ENCODE data around the gene PACSIN1.
"Not testable (repeated sequence)": the region's sequence is repeated elsewhere in the genome, so short reads cannot be mapped to it uniquely, and the experiment has no call there.

Gene PACSIN1

DNA sequence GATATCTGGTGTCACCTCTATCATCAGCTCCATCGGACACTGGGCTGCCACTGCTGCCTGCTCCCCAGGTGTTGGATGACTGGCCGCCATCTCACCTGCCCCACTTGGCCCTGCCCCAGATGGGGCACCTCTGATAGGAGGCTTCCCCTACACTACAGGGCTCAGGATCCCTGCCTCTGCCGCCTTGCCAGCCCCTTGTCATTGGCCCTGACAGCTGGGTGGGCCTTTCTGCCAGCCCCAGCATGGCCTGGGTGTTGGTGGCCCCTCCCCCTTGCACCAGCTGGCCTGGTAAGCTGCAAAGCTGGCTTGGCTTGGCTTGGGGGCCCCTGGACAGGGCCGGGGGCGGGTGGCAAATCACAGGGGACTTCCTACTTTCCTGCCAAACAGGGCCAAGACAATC, 10.6 kb downstream of the PACSIN1 start (continued):
- no peak for TF ChIP-seq CSDC2 (CRISPR knock-in tag; IDR thresholded peaks at IDR 0.05)

DNA sequence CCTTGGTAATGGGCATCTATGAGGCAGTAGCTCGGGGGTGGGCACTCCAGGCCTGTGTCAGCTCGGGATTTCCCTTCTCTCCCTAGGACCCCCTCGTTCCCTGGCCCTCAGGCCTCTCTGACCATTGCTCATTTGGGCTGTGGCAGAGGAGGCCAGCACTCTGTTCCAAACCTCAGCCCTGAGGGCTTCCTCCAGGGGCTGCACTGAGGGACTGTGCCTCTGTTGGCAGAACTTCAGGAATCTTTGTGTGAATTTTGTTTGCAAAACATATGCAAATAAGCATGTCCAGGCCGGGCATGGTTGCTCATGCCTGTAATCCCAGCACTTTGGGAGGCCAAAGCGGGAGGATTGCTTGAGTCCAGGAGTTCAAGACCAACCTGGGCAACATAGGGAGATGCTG, 11.0 kb downstream of the PACSIN1 start:
- ATAC-seq, result no peak
- TF ChIP-seq SNAI2 (CRISPR knock-in tag; IDR thresholded peaks at IDR 0.05), result no peak
- no peak for TF ChIP-seq BACH2 (CRISPR knock-in tag; IDR thresholded peaks at IDR 0.05; ENCODE audit: borderline replicate concordance)
- no peak for TF ChIP-seq ZFP3 (CRISPR knock-in tag; IDR thresholded peaks at IDR 0.05)
- TF ChIP-seq, protein P1, sequence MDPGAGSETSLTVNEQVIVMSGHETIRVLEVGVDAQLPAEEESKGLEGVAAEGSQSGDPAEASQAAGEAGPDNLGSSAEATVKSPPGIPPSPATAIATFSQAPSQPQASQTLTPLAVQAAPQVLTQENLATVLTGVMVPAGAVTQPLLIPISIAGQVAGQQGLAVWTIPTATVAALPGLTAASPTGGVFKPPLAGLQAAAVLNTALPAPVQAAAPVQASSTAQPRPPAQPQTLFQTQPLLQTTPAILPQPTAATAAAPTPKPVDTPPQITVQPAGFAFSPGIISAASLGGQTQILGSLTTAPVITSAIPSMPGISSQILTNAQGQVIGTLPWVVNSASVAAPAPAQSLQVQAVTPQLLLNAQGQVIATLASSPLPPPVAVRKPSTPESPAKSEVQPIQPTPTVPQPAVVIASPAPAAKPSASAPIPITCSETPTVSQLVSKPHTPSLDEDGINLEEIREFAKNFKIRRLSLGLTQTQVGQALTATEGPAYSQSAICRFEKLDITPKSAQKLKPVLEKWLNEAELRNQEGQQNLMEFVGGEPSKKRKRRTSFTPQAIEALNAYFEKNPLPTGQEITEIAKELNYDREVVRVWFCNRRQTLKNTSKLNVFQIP (CRISPR knock-in tag; IDR thresholded peaks at IDR 0.05; ENCODE audit: borderline replicate concordance, low read depth), result no peak
- no peak for TF ChIP-seq ZFP30 (CRISPR knock-in tag; IDR thresholded peaks at IDR 0.05)
- no peak for TF ChIP-seq ARNTL (CRISPR knock-in tag; IDR thresholded peaks at IDR 0.05; ENCODE audit: borderline replicate concordance, low read depth)
- TF ChIP-seq, protein P2, sequence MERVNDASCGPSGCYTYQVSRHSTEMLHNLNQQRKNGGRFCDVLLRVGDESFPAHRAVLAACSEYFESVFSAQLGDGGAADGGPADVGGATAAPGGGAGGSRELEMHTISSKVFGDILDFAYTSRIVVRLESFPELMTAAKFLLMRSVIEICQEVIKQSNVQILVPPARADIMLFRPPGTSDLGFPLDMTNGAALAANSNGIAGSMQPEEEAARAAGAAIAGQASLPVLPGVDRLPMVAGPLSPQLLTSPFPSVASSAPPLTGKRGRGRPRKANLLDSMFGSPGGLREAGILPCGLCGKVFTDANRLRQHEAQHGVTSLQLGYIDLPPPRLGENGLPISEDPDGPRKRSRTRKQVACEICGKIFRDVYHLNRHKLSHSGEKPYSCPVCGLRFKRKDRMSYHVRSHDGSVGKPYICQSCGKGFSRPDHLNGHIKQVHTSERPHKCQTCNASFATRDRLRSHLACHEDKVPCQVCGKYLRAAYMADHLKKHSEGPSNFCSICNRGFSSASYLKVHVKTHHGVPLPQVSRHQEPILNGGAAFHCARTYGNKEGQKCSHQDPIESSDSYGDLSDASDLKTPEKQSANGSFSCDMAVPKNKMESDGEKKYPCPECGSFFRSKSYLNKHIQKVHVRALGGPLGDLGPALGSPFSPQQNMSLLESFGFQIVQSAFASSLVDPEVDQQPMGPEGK (CRISPR knock-in tag; IDR thresholded peaks at IDR 0.05; ENCODE audit: borderline replicate concordance), result no peak

DNA sequence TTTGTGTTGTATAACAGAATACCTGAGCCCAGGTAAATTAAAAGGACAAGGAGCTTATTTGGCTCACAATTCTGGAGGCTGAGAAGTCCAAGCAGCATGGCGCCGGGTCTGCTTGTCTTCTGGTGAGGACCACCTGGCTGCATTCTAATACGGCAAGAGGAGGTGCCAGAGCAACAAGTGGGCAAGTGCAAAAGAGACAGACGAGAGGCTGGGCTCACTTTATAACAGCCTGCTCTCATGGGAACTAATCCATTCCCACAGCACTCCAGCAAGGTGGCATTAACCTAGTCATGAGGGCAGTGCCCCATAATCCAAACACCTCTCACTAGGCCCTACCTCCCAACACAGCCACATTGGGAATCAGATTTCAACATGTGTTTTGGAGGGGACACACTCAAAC, 12.9 kb downstream of the PACSIN1 start:
- no peak for TF ChIP-seq SNAI2 (CRISPR knock-in tag; IDR thresholded peaks at IDR 0.05)
- TF ChIP-seq TOX (CRISPR knock-in tag; IDR thresholded peaks at IDR 0.05; ENCODE audit: borderline replicate concordance), result no peak
- no peak for TF ChIP-seq GLIS3 (CRISPR knock-in tag; IDR thresholded peaks at IDR 0.05)
- TF ChIP-seq, protein P3, sequence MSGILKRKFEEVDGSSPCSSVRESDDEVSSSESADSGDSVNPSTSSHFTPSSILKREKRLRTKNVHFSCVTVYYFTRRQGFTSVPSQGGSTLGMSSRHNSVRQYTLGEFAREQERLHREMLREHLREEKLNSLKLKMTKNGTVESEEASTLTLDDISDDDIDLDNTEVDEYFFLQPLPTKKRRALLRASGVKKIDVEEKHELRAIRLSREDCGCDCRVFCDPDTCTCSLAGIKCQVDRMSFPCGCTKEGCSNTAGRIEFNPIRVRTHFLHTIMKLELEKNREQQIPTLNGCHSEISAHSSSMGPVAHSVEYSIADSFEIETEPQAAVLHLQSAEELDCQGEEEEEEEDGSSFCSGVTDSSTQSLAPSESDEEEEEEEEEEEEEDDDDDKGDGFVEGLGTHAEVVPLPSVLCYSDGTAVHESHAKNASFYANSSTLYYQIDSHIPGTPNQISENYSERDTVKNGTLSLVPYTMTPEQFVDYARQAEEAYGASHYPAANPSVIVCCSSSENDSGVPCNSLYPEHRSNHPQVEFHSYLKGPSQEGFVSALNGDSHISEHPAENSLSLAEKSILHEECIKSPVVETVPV (CRISPR knock-in tag; IDR thresholded peaks at IDR 0.05), result no peak
- TF ChIP-seq ZC3H10 (CRISPR knock-in tag; IDR thresholded peaks at IDR 0.05), result no peak
- no peak for TF ChIP-seq ZNF70 (CRISPR knock-in tag; IDR thresholded peaks at IDR 0.05)
- ATAC-seq, result no peak

DNA sequence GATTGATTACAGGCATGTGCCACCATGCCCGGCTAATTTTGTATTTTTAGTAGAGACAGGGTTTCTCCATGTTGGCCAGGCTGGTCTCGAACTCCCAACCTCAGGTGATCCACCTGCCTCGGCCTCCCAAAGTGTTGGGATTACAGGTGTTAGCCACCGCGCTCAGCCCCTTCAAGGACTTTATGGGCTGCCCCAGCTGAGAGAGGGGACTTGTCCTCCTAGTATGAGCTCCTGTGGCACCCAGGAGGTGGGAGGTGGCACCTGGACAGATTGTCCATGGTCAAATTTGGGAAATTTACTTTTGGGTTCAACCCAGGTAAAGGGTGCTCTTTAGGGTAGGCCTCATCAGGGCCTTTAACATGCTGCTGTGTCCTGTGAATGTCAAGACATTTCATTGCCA, 17.9 kb downstream of the PACSIN1 start:
- ATAC-seq, result not testable (repeated sequence)

DNA sequence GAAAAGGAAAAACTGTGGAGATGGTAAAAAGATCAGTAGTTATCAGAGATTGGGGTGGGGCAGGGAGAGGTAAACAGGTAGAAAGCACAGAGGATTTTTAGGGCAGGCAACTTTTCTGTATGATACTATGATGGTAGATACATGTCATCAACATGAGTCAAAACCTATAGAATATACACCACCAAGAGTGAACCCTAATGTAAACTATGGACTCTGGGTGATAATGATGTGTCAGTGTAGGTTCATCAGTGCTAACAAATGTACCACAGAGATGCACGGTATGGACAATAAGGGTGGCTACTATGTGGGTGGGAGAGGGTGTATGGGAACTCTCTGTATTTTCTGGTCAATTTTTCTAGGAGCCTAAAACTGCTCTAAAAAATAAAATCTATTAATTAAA, 18.5 kb downstream of the PACSIN1 start:
- ATAC-seq, result no peak

More for the DNA sequence above, 18.5 kb downstream of the PACSIN1 start:
- TF ChIP-seq ZNF70 (CRISPR knock-in tag; IDR thresholded peaks at IDR 0.05), result no peak
- TF ChIP-seq, protein P4, sequence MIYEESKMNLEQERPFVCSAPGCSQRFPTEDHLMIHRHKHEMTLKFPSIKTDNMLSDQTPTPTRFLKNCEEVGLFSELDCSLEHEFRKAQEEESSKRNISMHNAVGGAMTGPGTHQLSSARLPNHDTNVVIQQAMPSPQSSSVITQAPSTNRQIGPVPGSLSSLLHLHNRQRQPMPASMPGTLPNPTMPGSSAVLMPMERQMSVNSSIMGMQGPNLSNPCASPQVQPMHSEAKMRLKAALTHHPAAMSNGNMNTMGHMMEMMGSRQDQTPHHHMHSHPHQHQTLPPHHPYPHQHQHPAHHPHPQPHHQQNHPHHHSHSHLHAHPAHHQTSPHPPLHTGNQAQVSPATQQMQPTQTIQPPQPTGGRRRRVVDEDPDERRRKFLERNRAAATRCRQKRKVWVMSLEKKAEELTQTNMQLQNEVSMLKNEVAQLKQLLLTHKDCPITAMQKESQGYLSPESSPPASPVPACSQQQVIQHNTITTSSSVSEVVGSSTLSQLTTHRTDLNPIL (CRISPR knock-in tag; IDR thresholded peaks at IDR 0.05; ENCODE audit: low read depth), result no peak
- TF ChIP-seq ZNF8 (CRISPR knock-in tag; IDR thresholded peaks at IDR 0.05), result no peak
- TF ChIP-seq ZNF565 (CRISPR knock-in tag; conservative IDR thresholded peaks at IDR 0.05; ENCODE audit: low read depth), result no peak
- TF ChIP-seq TOX (CRISPR knock-in tag; IDR thresholded peaks at IDR 0.05; ENCODE audit: borderline replicate concordance), result no peak
- TF ChIP-seq, protein P1 (CRISPR knock-in tag; IDR thresholded peaks at IDR 0.05; ENCODE audit: borderline replicate concordance, low read depth), result no peak
- TF ChIP-seq RARB (CRISPR knock-in tag; IDR thresholded peaks at IDR 0.05), result no peak
- TF ChIP-seq GLIS3 (CRISPR knock-in tag; IDR thresholded peaks at IDR 0.05), result no peak
- no peak for TF ChIP-seq ZC3H10 (CRISPR knock-in tag; IDR thresholded peaks at IDR 0.05)
- TF ChIP-seq, protein P2 (CRISPR knock-in tag; IDR thresholded peaks at IDR 0.05; ENCODE audit: borderline replicate concordance), result no peak
- no peak for TF ChIP-seq SNAI2 (CRISPR knock-in tag; IDR thresholded peaks at IDR 0.05)
- TF ChIP-seq CSDC2 (CRISPR knock-in tag; IDR thresholded peaks at IDR 0.05), result no peak
- TF ChIP-seq BACH2 (CRISPR knock-in tag; IDR thresholded peaks at IDR 0.05; ENCODE audit: borderline replicate concordance), result no peak

Measured in SK-N-SH treated with all-trans-retinoic acid at 6 μM for 48 hours (cell line).